Measurements from ENCODE around the gene UBE2D4.
"Not testable (repeated sequence)": the region's sequence is repeated elsewhere in the genome, so short reads cannot be mapped to it uniquely, and the experiment has no call there.

GRCh38 chr7:43966392-43966791 is 40.2 kb downstream of the UBE2D4 start:
- not testable (repeated sequence) for TF ChIP-seq EZH2 (IDR thresholded peaks at IDR 0.05); POLR2AphosphoS5 (IDR thresholded peaks at IDR 0.05; ENCODE audit: borderline replicate concordance, low read depth, low read length); FOXP2 (optimal IDR thresholded peaks at IDR 0.05; ENCODE audit: control extremely low read depth, extremely low read length, insufficient read depth)
